Measurements from ENCODE around the gene CHAT. TPM values are rescaled to one million over a fixed set of nuclear protein-coding genes. Genes with fewer than 3 reads are reported as not detected.

The CHAT gene
- total and polyA plus RNA-seq, 4 donors, result not detected

GRCh38 chr10:49613165-49613881 lies 514 bp upstream of the CHAT start:
- Histone ChIP-seq H3K4me1 (ENCODE audit: control insufficient read depth in 5 of 5, insufficient read depth in 5 of 5, low read length in 5 of 5) (peaks cover 0 to 31% (median 15%) of the 10 kb centered on the region in 5 donors), H3K9ac (ENCODE audit: insufficient read depth in 1 of 2, low read length in 2 of 2) (no peak overlapping the region), H3K27me3 (ENCODE audit: control insufficient read depth in 3 of 3, insufficient read depth in 3 of 3, low read length in 2 of 3) (peaks cover 0 to 78% (median 50%) of the 10 kb centered on the region in 3 donors), H3K27ac (ENCODE audit: low read depth in 1 of 2, low read length in 1 of 2) (no peak overlapping the region), H3K9me3 (ENCODE audit: control insufficient read depth in 4 of 4, insufficient read depth in 3 of 4, low read length in 3 of 4) (peaks cover 0 to 20% (median 0%) of the 10 kb centered on the region in 4 donors), H3K36me3 (ENCODE audit: control insufficient read depth in 4 of 4, insufficient read depth in 4 of 4, low read length in 4 of 4) (no peaks in the 10 kb centered on the region), H3K4me3 (no peak overlapping the region)
- TF ChIP-seq CTCF (IDR thresholded peaks at IDR 0.05; ENCODE audit: control extremely low read depth, extremely low read depth), result no peak
- peak in 1 of 3 donors; percentile 9 for DNase-seq
- ATAC-seq (ENCODE audit: insufficient read depth, low FRiP score), result no peak
- 5 to 6% methylated on average over 23 of the region's 23 CpGs for WGBS, 2 donors

- H3K9me3 ChIP-seq (ENCODE audit: control insufficient read depth in 4 of 4, insufficient read depth in 3 of 4, low read length in 3 of 4), result peaks cover 0 to 20% (median 0%) of the 10 kb centered on the region in 4 donors
- peak in 1 of 3 donors; percentile 11 for DNase-seq
- no peak overlapping the region for H3K4me3 ChIP-seq
- no peak for ATAC-seq (ENCODE audit: insufficient read depth, low FRiP score)
- H3K27me3 ChIP-seq (ENCODE audit: control insufficient read depth in 3 of 3, insufficient read depth in 3 of 3, low read length in 2 of 3), result peaks cover 0 to 72% (median 39%) of the 10 kb centered on the region in 3 donors
- H3K9ac ChIP-seq (ENCODE audit: insufficient read depth in 1 of 2, low read length in 2 of 2), result no peak overlapping the region
- H3K27ac ChIP-seq (ENCODE audit: low read depth in 1 of 2, low read length in 1 of 2), result no peak overlapping the region
- 6 to 15% methylated on average over 21 to 49 of the region's 49 CpGs for WGBS, 2 donors
- TF ChIP-seq CTCF (IDR thresholded peaks at IDR 0.05; ENCODE audit: control extremely low read depth, extremely low read depth), result no peak
- H3K4me1 ChIP-seq (ENCODE audit: control insufficient read depth in 5 of 5, insufficient read depth in 5 of 5, low read length in 5 of 5), result peaks cover 0 to 24% (median 15%) of the 10 kb centered on the region in 5 donors
- H3K36me3 ChIP-seq (ENCODE audit: control insufficient read depth in 4 of 4, insufficient read depth in 4 of 4, low read length in 4 of 4), result no peaks in the 10 kb centered on the region
Observed at GRCh38 chr10:49614242-49615198, 683 bp downstream of the CHAT start.

- Histone ChIP-seq H3K36me3 (ENCODE audit: control insufficient read depth in 4 of 4, insufficient read depth in 4 of 4, low read length in 4 of 4) (no peaks in the 10 kb centered on the region), H3K27me3 (ENCODE audit: control insufficient read depth in 3 of 3, insufficient read depth in 3 of 3, low read length in 2 of 3) (peaks cover 0 to 76% (median 39%) of the 10 kb centered on the region in 3 donors), H3K4me3 (no peak overlapping the region), H3K9ac (ENCODE audit: insufficient read depth in 1 of 2, low read length in 2 of 2) (no peak overlapping the region), H3K4me1 (ENCODE audit: control insufficient read depth in 5 of 5, insufficient read depth in 5 of 5, low read length in 5 of 5) (peaks cover 0 to 22% (median 11%) of the 10 kb centered on the region in 5 donors), H3K27ac (ENCODE audit: low read depth in 1 of 2, low read length in 1 of 2) (no peak overlapping the region), H3K9me3 (ENCODE audit: control insufficient read depth in 4 of 4, insufficient read depth in 3 of 4, low read length in 3 of 4) (peaks cover 0 to 20% (median 0%) of the 10 kb centered on the region in 4 donors)
- WGBS, 2 donors, result 70 to 74% methylated on average over 5 of the region's 5 CpGs
- no peak for TF ChIP-seq CTCF (IDR thresholded peaks at IDR 0.05; ENCODE audit: control extremely low read depth, extremely low read depth)
- DNase-seq (no peak), ATAC-seq (ENCODE audit: insufficient read depth, low FRiP score) (no peak)
Observed at GRCh38 chr10:49615213-49615612, 1.4 kb downstream of the CHAT start.

Data from lung (tissue), 12 donors.